Measurements from ENCODE around the gene GRIN2A.

Gene GRIN2A

GRCh38 chr16:9818702-9819101 lies 363.5 kb downstream of the GRIN2A start:
- no peak for DNase-seq (ENCODE audit: low spot score)

GRCh38 chr16:9817586-9817985 lies 364.6 kb downstream of the GRIN2A start:
- no peak for DNase-seq (ENCODE audit: low spot score)

DNA sequence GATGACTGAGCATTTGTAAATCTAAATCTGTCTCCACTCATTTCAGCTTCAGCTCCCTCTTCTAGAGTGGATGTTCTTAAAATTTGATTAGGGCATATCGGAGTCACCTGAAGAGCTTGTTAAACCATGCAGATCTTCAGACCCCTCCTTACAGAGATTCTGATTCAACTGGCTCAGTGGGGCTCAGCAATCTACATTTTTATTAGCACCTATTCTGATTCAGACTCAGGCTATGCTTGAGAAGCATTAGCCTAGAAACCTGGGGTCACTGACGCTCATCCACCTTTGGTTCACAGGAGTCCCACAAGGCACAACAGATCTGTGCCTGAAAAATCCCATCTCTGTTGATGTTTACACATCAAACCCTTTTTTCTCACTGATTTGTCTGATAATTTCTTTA lies 365.6 kb downstream of the GRIN2A start:
- no peak for DNase-seq (ENCODE audit: low spot score)

DNA sequence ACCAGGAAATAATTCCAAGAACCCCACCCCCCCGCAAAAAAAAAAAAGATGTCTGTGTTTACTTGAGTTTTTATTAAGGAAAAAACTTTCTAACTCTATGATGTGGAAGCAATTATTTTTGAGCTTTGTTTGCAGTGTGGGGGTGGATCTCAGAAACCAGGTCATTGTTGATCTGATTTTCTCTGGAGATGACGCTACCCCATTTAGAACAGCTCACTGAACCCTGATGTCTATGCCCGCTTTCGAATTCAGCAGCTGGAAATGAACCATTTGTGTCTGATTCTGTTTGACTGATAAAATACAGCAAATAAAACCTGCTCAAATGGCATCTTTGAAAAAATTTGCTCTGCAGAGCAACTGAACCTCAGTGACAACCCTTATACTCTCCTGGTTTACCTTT lies 368.6 kb downstream of the GRIN2A start:
- DNase-seq (ENCODE audit: low spot score) = no peak

- no peak for DNase-seq (ENCODE audit: low spot score)
Observed at GRCh38 chr16:9808210-9808609, 374.0 kb downstream of the GRIN2A start.

DNA sequence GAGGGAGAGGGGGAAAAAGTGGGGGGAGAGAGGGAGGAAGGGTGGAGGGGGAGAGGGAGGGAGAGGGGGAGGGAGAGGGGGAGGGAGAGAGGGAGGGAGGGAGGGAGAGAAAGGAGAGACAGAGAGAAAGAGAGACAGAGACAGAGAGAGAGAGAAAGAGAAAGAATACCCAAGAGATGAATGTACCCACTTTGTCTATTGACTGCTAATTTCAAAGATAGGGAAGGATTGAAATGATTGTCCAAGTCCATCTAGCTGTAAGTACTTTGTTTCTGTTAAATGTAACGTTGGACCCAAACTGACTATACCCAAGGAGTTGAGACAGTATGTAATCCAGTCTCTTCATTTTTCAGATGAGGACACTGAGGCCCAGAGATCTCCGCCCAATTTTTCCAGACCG lies 374.9 kb downstream of the GRIN2A start:
- no peak for DNase-seq (ENCODE audit: low spot score)

DNA sequence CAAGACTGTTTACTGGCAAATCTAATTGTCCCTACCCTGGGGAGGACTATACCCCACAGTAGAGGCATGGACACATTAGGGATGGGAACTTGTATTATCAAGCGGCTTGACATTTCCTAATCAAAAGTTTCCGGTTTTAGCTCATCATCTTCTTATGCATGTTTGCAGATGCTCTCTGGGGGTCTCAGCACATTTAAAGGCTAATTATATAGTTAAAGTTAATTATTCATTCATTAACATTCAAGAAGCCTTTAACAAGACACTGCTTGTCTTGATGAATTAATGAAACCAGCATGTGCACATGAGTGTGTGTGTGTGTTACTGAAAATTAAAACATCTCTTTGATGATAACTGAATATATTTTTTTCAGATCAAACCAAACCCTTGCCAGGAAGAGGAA lies 377.1 kb downstream of the GRIN2A start:
- DNase-seq (ENCODE audit: low spot score) = no peak

GRCh38 chr16:9802160-9802559 lies 380.1 kb downstream of the GRIN2A start:
- DNase-seq (ENCODE audit: low spot score) = no peak

DNA sequence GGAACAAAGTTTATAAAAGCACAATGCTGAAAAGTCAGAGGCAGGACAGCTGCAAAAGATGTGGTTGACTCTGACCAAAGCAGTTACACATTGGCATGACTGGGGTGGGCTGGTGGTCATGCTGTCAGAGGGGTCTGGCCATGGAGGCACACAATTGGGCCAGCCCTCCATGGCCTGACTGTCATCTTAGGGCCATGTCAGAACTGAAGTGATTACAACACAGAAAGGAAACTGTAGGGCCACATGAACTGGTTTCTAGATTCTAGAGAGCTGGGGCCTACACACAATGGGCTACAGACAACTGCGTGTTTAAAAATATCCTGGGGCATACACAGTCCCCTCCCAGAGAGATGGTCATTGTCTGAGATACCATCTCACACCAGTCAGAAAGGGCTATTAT lies 380.6 kb downstream of the GRIN2A start:
- no peak for DNase-seq (ENCODE audit: low spot score)

DNA sequence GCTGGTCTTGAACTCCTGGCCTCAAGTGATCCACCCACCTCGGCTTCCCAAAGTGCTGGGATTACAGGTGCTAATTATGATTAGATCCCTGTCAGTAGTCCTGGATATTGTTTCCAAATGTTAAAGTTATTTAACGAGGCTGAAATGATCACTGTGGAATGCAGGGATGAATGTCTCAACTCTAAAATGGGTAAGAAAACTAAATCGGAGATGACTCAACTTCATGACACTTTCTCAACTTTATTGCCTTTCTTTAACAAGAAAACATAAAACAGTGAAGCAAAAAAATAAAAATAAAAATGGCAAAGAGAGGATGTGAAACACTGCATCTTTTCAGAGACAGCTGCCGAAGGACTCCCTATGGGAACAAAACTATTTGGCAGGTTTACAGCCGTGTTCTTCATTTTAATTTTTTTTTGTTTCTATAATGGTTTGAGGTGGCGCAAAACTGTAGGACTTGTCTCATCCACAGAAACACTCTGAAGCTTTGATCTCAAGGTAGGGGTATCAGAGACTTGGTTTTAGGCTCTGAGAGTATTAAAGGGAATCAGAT lies 382.0 kb downstream of the GRIN2A start:
- no peak for DNase-seq (ENCODE audit: low spot score)

GRCh38 chr16:9798952-9799580 lies 383.2 kb downstream of the GRIN2A start:
- DNase-seq (ENCODE audit: low spot score) = no peak

- no peak for DNase-seq (ENCODE audit: low spot score)
Observed at GRCh38 chr16:9798474-9798873, 383.8 kb downstream of the GRIN2A start.

DNA sequence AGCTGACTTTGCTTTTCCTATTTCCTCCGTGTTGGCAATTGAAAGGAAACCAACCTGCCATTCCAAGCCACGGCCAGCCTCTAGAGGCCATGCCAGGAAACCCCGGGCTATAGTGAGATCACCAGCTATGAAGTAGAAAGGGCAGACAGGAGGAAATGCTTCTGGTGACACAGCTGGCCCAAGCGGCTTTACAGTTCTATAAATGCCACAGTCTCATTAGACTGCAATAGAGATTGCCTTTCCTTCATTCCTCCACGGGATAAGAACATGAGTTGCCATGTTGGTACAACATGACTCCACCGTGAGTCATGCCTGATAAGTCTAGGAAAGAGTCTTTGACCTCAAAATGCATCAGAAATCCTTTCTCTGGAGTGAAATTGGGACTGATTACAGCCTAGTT lies 384.9 kb downstream of the GRIN2A start:
- DNase-seq (ENCODE audit: low spot score) = no peak

- no peak for DNase-seq (ENCODE audit: low spot score)
Observed at GRCh38 chr16:9793623-9794022, 388.6 kb downstream of the GRIN2A start.

DNA sequence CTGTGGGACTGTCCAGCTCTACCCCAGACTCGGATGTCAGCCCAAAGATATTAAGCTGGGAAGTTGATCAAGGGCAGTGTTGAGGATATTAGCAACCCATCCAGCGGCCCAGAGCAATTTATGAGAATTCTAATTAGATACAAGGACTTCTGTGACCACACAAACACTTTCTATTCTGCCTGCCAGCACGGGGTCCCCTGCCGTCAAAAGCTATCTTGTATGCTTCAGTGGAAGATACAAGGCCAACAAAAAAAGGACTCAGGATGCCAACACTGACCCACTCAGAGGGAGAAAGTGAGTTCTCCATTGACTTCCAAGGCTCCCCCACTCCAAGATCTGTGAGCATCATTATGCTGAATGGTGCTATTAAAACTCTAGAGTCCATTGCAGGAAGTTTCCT lies 390.7 kb downstream of the GRIN2A start:
- peak; percentile 19 for DNase-seq (ENCODE audit: low spot score)

DNA sequence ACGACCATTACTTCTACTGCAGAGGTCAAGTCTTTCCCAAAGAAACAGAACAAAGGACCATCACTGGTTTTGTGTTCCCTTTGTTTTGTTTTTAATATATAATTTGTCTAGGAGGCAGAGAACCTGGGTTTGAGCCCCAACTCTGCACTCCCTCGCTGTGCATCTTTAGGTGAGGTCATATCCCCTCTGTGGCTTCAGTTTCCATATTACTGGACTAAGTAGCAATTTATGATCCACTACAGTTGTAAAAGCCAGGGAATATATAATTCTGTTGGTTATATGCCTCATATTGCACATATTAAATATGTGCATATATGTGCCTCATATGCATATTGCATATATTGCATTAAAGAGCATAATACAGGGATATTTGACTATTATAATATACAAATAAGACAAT lies 392.0 kb downstream of the GRIN2A start:
- DNase-seq (ENCODE audit: low spot score) = no peak

GRCh38 chr16:9787717-9788116 lies 394.5 kb downstream of the GRIN2A start:
- no peak for DNase-seq (ENCODE audit: low spot score)

GRCh38 chr16:9780831-9781230 lies 401.4 kb downstream of the GRIN2A start:
- DNase-seq (ENCODE audit: low spot score) = no peak

- no peak for DNase-seq (ENCODE audit: low spot score)
Observed at GRCh38 chr16:9778849-9779248, 403.4 kb downstream of the GRIN2A start.

DNA sequence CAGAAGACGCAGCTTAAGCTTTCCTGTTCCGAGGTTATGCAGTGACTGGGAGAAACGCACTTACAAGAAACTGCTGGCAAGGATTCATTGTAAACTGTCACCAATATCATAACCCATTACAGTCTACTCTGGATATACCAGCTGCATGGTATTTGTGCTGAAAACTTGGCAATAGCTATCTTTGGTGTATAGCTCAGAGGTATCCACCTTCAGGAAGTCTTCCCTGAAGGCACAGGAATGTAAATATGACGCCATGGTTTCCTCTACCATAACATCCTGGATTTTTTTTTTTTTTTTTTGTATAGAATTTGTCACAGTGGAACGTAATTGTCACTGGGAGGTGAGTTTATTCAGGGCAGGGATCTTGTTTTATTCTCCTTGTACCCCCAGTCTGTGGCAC lies 406.2 kb downstream of the GRIN2A start:
- no peak for DNase-seq (ENCODE audit: low spot score)

DNA sequence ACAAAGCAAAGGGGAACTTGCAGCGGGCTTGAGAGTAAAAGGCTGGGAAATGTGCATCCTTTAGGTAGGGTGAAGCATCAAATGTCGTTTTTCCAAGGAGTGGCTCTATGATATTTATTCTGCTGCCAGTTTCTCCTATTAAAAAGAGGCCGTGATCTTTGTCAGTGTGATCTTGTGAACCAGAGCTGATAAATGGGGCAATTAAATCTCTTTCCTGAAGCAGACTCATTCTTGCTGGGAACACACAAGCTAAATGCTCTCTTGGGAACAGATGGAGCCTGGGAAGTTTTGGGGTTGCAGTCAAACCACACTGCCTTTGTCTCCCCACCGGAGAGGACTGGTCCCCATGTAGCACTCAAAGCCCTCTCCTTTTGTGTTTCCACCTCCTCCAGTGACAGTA lies 408.9 kb downstream of the GRIN2A start:
- no peak for DNase-seq (ENCODE audit: low spot score)

DNA sequence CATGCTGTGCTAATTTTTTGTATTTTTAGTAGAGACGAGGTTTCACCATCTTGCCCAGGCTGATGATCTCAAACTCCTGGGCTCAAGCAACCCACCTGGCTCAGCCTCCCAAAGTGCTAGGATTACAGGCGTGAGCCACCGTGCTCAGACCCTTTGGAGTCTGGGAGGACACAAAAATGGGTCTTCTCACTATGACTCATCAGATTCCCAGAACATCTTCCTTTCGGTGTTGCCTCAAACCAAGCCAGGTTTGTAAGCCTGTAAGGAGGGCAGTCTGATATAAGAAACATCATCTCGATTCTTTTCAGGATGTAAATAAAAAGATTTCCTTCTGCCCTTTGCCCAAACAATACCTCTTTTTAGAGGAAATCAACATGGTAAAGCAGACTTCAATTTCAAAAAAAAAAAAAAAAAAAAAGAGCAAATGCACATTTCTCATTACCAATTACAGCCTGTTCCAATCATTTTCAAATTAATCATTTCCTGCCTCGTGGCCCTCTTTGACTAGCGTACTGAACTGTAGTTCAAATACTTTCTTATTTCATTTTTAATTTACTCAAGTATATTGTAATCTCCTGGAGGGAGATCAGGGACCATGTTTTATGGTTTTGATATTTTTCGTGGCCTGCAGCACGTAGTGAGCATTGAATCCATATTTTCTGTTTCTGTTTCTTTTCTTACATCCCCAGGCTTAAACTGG lies 409.6 kb downstream of the GRIN2A start:
- no peak for DNase-seq (ENCODE audit: low spot score)

DNA sequence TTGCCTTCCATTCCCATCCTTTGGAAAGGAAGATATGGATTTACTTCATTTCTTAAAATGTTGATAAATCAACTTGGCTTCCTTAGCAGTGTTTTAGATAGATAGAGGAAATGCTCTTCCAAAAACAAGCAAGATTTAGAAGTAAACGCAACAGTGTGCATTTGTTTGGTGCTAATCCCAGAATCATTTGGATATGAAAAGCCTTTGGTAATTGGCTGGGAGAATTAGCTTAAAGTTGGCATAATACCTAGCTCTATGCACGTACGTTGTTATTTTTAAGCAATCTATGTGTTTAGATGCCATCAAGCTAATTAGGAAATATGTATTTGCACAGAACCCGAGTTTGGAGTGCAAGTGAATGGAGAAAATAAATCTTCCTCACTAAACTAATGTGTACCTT lies 415.3 kb downstream of the GRIN2A start:
- DNase-seq (ENCODE audit: low spot score) = no peak

- DNase-seq (ENCODE audit: low spot score) = no peak
Observed at GRCh38 chr16:9763505-9763904, 418.7 kb downstream of the GRIN2A start.
